PC-3 (cell line): ENCODE data around the gene ZC3H12A.

Experiments
- EZH2 ChIP-seq: fragments of 300-600 bp; sonication (generic); IDR thresholded peaks from one replicate; pipeline ENCODE4 v1.6.1; 2017; ENCODE audit warnings: antibody characterized with exemption, mild to moderate bottlenecking, low read length; ENCODE audit not compliant: unreplicated experiment
- TF ChIP-seq, protein P1 (sequence below): fragments of 300-600 bp; sonication (generic); conservative IDR thresholded peaks from 2 replicates; pipeline ENCODE4 v1.5.1; 2017; ENCODE audit warnings: antibody characterized with exemption, low read depth, mild to moderate bottlenecking, low read length

DNA sequence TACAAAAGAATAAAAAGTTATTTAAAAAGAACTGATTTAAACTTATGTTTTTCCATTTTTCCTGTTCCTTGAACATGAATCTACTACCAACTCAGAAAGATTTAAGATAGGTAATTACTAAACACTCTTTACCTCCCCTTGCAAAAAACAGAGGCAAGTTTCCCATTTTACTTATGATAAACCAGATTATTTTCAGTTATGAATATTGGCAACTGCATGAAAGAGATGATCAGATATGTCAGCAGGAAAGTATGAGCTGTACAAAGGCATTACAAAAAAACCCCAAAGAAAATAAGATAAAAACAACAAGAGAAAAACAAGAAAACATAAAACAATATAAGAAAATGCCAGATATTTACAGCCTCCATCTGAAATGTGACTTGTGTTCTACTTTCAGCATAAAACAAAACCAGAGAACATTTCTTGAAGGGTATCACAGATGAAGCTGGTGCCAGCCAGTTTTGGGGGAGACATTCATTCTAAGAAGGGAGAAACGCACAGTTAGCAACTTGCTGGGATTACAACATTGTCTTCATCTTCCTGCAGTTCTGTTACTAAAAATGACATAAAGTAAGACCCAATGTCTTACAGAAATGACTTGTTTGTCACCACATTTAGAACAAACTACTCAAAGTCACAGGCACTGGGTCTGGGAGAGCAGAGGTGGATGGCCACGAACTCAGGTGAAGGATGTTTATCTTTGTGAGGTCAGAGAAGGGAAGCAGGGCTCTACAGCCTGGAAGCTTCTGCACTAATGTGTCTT is 19.1 kb downstream of the ZC3H12A start:
- TF ChIP-seq, protein P1, sequence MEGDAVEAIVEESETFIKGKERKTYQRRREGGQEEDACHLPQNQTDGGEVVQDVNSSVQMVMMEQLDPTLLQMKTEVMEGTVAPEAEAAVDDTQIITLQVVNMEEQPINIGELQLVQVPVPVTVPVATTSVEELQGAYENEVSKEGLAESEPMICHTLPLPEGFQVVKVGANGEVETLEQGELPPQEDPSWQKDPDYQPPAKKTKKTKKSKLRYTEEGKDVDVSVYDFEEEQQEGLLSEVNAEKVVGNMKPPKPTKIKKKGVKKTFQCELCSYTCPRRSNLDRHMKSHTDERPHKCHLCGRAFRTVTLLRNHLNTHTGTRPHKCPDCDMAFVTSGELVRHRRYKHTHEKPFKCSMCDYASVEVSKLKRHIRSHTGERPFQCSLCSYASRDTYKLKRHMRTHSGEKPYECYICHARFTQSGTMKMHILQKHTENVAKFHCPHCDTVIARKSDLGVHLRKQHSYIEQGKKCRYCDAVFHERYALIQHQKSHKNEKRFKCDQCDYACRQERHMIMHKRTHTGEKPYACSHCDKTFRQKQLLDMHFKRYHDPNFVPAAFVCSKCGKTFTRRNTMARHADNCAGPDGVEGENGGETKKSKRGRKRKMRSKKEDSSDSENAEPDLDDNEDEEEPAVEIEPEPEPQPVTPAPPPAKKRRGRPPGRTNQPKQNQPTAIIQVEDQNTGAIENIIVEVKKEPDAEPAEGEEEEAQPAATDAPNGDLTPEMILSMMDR, result no peak
- TF ChIP-seq EZH2, result no peak
